Suprapubic skin (tissue), 4 donors: Measurements from ENCODE around the gene NTM.

Experiments
- EP300 ChIP-seq: sonication (generic); formaldehyde crosslinking; IDR thresholded peaks from one replicate; pipeline ENCODE4 v1.6.1; 2017; ENCODE audit warnings: antibody characterized with exemption
- POLR2A ChIP-seq, 2 donors: fragments of 450-650 bp; IDR thresholded peaks; one replicate each; pipeline ENCODE4 v1.6.1; 2017; ENCODE audit warnings: antibody characterized with exemption in 2 of 2, mild to moderate bottlenecking in 2 of 2, moderate library complexity in 2 of 2
- POLR2AphosphoS5 ChIP-seq, 3 donors: sonication (generic); formaldehyde crosslinking; IDR thresholded peaks; one replicate each; pipeline ENCODE4 v1.6.1; 2017; ENCODE audit warnings: antibody characterized with exemption in 3 of 3
- TF ChIP-seq, protein P1 (sequence below), 2 donors: fragments of 200-600 bp in 1 of 2; fragments of 450-650 bp in 1 of 2; sonication (generic) in 1 of 2; IDR thresholded peaks; one replicate each; pipeline ENCODE4 v1.5.1; 2016 to 2019; ENCODE audit warnings: antibody characterized with exemption in 2 of 2, mild to moderate bottlenecking in 1 of 2, moderate library complexity in 1 of 2

DNA sequence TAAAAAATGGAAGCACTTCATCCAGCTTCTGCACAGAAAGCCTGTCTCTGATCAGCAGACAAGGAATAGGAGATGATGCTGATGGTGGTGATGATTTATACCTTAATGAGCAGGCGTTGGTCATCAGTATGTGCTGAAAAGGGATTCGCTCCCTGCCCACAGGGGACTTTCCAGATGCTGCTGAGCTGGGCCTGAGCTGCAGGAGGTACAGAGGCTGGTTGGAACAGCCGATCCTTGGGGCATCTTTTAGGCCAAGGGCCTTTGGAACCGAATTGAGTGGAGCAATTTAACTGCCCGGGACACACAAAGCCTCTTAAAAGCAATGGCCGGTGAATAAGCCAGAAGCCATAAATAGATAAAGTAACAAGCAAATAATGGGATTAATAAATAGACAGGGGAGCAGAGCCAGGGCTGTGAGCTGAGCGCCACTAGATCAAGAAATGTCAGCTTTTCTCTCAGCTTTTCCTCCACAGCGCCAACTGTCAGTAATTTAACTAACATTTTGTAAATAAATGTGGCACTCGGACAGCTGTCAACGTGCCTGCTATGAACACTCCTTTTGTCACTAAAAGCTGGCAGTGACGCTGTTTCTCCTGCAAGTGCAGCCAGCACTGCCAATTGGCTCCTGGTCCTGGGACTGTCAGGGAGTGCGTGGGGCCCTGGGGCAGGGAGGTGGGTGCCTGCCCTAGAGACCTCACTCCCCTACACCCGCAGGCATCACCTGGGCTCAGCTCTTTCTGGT, 562.3 kb downstream of the NTM start:
- TF ChIP-seq, protein P1, sequence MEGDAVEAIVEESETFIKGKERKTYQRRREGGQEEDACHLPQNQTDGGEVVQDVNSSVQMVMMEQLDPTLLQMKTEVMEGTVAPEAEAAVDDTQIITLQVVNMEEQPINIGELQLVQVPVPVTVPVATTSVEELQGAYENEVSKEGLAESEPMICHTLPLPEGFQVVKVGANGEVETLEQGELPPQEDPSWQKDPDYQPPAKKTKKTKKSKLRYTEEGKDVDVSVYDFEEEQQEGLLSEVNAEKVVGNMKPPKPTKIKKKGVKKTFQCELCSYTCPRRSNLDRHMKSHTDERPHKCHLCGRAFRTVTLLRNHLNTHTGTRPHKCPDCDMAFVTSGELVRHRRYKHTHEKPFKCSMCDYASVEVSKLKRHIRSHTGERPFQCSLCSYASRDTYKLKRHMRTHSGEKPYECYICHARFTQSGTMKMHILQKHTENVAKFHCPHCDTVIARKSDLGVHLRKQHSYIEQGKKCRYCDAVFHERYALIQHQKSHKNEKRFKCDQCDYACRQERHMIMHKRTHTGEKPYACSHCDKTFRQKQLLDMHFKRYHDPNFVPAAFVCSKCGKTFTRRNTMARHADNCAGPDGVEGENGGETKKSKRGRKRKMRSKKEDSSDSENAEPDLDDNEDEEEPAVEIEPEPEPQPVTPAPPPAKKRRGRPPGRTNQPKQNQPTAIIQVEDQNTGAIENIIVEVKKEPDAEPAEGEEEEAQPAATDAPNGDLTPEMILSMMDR (IDR thresholded peaks at IDR 0.05) = no peak
- TF ChIP-seq POLR2A (IDR thresholded peaks at IDR 0.05) (no peak), POLR2AphosphoS5 (IDR thresholded peaks at IDR 0.05) (no peak), EP300 (no peak)
